Body of pancreas (tissue), 4 donors: Measurements from ENCODE around the gene PSMC5. TPM values are rescaled to one million over a fixed set of nuclear protein-coding genes. Genes with fewer than 3 reads are reported as not detected.

Source experiments
- ATAC-seq: fragments of 150-250 bp; one replicate; pipeline ENCODE4 v1.9.1; 2016
- DNase-seq, 4 donors: peaks; one replicate each; pipeline ENCODE4 v3.0.0-alpha.2; 2019
- H3K27ac ChIP-seq, 4 donors: fragments of 200-600 bp; sonication (generic); 1 replicate in 3 of 4; 2 replicates in 1 of 4; pipeline versions ENCODE4 v1.5.1 to v1.6.1; 2016 to 2019; ENCODE audit warnings: mild to moderate bottlenecking in 1 of 4, mixed read lengths in 1 of 4, moderate library complexity in 1 of 4
- H3K27me3 ChIP-seq, 2 donors: fragments of 200-600 bp; sonication (generic); one replicate each; pipeline ENCODE4 v1.6.0; 2016; ENCODE audit warnings: mild to moderate bottlenecking in 1 of 2
- H3K36me3 ChIP-seq, 2 donors: fragments of 200-600 bp; sonication (generic); replicated peaks in 1 of 2; 2 replicates each; pipeline ENCODE4 v1.5.1; 2016; ENCODE audit warnings: low read depth in 2 of 2; ENCODE audit not compliant: insufficient read depth in 1 of 2
- H3K4me1 ChIP-seq: fragments of 200-600 bp; sonication (generic); one replicate; pipeline ENCODE4 v1.6.0; 2016
- H3K4me3 ChIP-seq, 2 donors: fragments of 200-600 bp; sonication (generic); 1 replicate in 1 of 2; 2 replicates in 1 of 2; pipeline ENCODE4 v1.5.1; 2016 to 2019
- H3K9me3 ChIP-seq, 3 donors: fragments of 200-600 bp; sonication (generic); 1 replicate in 2 of 3; 2 replicates in 1 of 3; pipeline ENCODE4 v1.5.1; 2016
- CTCF ChIP-seq, 7 experiments: fragments of 450-650 bp in 4 of 7; fragments of 200-600 bp in 3 of 7; sonication (generic) in 3 of 7; IDR thresholded peaks; one replicate each; pipeline ENCODE4 v1.5.1; 2016 to 2019; ENCODE audit warnings: antibody characterized with exemption in 7 of 7
- POLR2A ChIP-seq, 3 donors: fragments of 450-650 bp; IDR thresholded peaks; one replicate each; pipeline ENCODE4 v1.6.1; 2016; ENCODE audit warnings: antibody characterized with exemption in 3 of 3, mild to moderate bottlenecking in 2 of 3
- WGBS, 2 donors: methylation state at CpG; one replicate each; pipeline ENCODE4 v1.1.5; 2017; 5-methylcytosine and 5-hydroxymethylcytosine counted together
- intact Hi-C: fragments of 100-400 bp; cut with DNase I; formaldehyde crosslinking; loops from one replicate; pipeline ENCODE4 v1.15.1; 2023
- total RNA-seq, 2 donors: library from RNA; depleted of rRNA; stranded (reverse); fragments of >200 nt; gene quantifications; one replicate each; pipeline ENCODE4 v1.1.0, GENCODE V29; 2016

Gene PSMC5
- total RNA-seq, 2 donors from 2014 or later, result 55.0 to 59.4 TPM

GRCh38 chr17:63843910-63844677 lies 16.9 kb downstream of the PSMC5 start:
- peaks cover 0 to 6% (median 0%) of the 10 kb centered on the region in 3 donors for H3K9me3 ChIP-seq
- H3K36me3 ChIP-seq, result no peaks in the 10 kb centered on the region
- intact Hi-C loops, result no loop called here
- DNase-seq (no peak), ATAC-seq (no peak)
- TF ChIP-seq CTCF (IDR thresholded peaks at IDR 0.05) (no peak), POLR2A (IDR thresholded peaks at IDR 0.05) (no peak)
- H3K4me1 ChIP-seq, result peaks cover 40% of the 10 kb centered on the region
- H3K4me3 ChIP-seq, result no peak overlapping the region
- peak overlapping the region in 3 of 4 donors; percentile 87 to 94 (median 92) for H3K27ac ChIP-seq
- H3K27me3 ChIP-seq, result no peaks in the 10 kb centered on the region
- WGBS, 2 donors, result 76 to 89% methylated on average over 9 of the region's 9 CpGs

- 22 to 29% methylated on average over 1 of the region's 1 CpG for WGBS, 2 donors
- H3K4me1 ChIP-seq, result peaks cover 30% of the 10 kb centered on the region
- intact Hi-C loops, result no loop called here
- peaks cover 0 to 6% (median 0%) of the 10 kb centered on the region in 3 donors for H3K9me3 ChIP-seq
- no peaks in the 10 kb centered on the region for H3K36me3 ChIP-seq
- no peaks in the 10 kb centered on the region for H3K27me3 ChIP-seq
- TF ChIP-seq POLR2A (IDR thresholded peaks at IDR 0.05), result no peak
- no peak for DNase-seq
- no peak for ATAC-seq
- H3K4me3 ChIP-seq, result no peak overlapping the region
- no peak overlapping the region for H3K27ac ChIP-seq
These were observed 18.3 kb downstream of the PSMC5 start for GRCh38 chr17:63845509-63845908.

- peaks cover 18% of the 10 kb centered on the region for H3K4me1 ChIP-seq
- H3K36me3 ChIP-seq, result no peaks in the 10 kb centered on the region
- no peak for ATAC-seq
- 67 to 74% methylated on average over 3 of the region's 3 CpGs for WGBS, 2 donors
- intact Hi-C loops, result no loop called here
- DNase-seq, result no peak
- no peaks in the 10 kb centered on the region for H3K27me3 ChIP-seq
- H3K4me3 ChIP-seq, result no peak overlapping the region
- peaks cover 0 to 6% (median 0%) of the 10 kb centered on the region in 3 donors for H3K9me3 ChIP-seq
- H3K27ac ChIP-seq, result no peak overlapping the region
- TF ChIP-seq POLR2A (IDR thresholded peaks at IDR 0.05), result no peak
- no peak for TF ChIP-seq CTCF (IDR thresholded peaks at IDR 0.05)
These were observed 20.5 kb downstream of the PSMC5 start for GRCh38 chr17:63847525-63848249.

- H3K27me3 ChIP-seq, result no peaks in the 10 kb centered on the region
- ATAC-seq (peak; percentile 99), DNase-seq (peak; percentile 92 to 96 (median 94))
- no peaks in the 10 kb centered on the region for H3K36me3 ChIP-seq
- WGBS, 2 donors, result 5 to 18% methylated on average over 29 to 79 of the region's 82 CpGs
- peaks cover 0 to 6% (median 0%) of the 10 kb centered on the region in 3 donors for H3K9me3 ChIP-seq
- no peak overlapping the region for H3K4me3 ChIP-seq
- TF ChIP-seq POLR2A (IDR thresholded peaks at IDR 0.05) (peak in 1 of 3 donors; percentile 28), CTCF (IDR thresholded peaks at IDR 0.05) (peak; percentile 48 to 89 (median 76))
- peak overlapping the region in 2 of 4 donors; percentile 23 to 51 for H3K27ac ChIP-seq
- H3K4me1 ChIP-seq, result peaks cover 12% of the 10 kb centered on the region
- intact Hi-C loops, result no loop called here
These were observed 21.8 kb downstream of the PSMC5 start for GRCh38 chr17:63848834-63849689.
